ENCODE measurements around the gene TMED5.

DNA sequence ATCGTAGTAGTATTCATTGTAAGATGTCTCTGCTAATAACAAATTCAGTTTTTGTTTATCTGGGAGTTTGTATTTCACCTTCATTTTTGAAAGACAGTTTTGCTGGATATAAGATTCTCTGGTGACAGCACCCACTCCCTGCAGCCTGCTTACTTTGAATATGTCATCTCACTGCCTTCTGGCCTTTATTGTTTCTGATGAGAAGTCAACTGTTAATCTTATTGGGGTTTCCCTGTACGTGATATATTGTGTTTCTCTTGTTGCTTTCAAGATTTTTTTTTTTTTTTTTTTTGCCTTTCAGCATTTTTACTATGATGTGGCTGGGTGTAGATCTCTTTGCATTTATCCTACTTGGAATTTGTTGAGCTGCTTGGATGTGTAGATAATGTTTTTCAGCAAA is 71.9 kb downstream of the TMED5 start:
- TF ChIP-seq NFIC (IDR thresholded peaks at IDR 0.05) (no peak), TEAD4 (IDR thresholded peaks at IDR 0.05) (no peak), YY1 (IDR thresholded peaks at IDR 0.05; ENCODE audit: low read depth) (no peak), TCF12 (IDR thresholded peaks at IDR 0.05; ENCODE audit: low read depth) (no peak), EP300 (IDR thresholded peaks at IDR 0.05; ENCODE audit: borderline replicate concordance) (no peak)
- TF ChIP-seq, protein P1, sequence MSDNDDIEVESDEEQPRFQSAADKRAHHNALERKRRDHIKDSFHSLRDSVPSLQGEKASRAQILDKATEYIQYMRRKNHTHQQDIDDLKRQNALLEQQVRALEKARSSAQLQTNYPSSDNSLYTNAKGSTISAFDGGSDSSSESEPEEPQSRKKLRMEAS (IDR thresholded peaks at IDR 0.05): no peak
- TF ChIP-seq, protein P2, sequence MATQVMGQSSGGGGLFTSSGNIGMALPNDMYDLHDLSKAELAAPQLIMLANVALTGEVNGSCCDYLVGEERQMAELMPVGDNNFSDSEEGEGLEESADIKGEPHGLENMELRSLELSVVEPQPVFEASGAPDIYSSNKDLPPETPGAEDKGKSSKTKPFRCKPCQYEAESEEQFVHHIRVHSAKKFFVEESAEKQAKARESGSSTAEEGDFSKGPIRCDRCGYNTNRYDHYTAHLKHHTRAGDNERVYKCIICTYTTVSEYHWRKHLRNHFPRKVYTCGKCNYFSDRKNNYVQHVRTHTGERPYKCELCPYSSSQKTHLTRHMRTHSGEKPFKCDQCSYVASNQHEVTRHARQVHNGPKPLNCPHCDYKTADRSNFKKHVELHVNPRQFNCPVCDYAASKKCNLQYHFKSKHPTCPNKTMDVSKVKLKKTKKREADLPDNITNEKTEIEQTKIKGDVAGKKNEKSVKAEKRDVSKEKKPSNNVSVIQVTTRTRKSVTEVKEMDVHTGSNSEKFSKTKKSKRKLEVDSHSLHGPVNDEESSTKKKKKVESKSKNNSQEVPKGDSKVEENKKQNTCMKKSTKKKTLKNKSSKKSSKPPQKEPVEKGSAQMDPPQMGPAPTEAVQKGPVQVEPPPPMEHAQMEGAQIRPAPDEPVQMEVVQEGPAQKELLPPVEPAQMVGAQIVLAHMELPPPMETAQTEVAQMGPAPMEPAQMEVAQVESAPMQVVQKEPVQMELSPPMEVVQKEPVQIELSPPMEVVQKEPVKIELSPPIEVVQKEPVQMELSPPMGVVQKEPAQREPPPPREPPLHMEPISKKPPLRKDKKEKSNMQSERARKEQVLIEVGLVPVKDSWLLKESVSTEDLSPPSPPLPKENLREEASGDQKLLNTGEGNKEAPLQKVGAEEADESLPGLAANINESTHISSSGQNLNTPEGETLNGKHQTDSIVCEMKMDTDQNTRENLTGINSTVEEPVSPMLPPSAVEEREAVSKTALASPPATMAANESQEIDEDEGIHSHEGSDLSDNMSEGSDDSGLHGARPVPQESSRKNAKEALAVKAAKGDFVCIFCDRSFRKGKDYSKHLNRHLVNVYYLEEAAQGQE (IDR thresholded peaks at IDR 0.05; ENCODE audit: low read depth): no peak

Data from Ishikawa (cell line).